IMR-90 (cell line): Measurements from ENCODE around the gene RHOXF2. TPM values are rescaled to one million over a fixed set of nuclear protein-coding genes. Genes with fewer than 3 reads are reported as not detected.

Experiments
- ATAC-seq: fragments of 200-7000 bp; cut with Tn5 transposase; 2 replicates; pipeline ENCODE4 v1.9.1; 2020; ENCODE audit warnings: low read depth, mild to moderate bottlenecking, moderate library complexity
- BruUV-seq: library from RNA; stranded (reverse); fragments of 400-500 nt; replicated peaks from 2 replicates; lab custom pipeline; 2021; lab: Mats Ljungman, UMichigan
- CTCF ChIA-PET: fragments of 300-600 bp; formaldehyde crosslinking; extraction: SDS; loops from one replicate; lab custom pipeline; 2021; ENCODE audit warnings: antibody characterized with exemption; lab: Yijun Ruan, JAX
- POLR2A ChIA-PET: fragments of 300-600 bp; sonication (Branson Sonifier 250); formaldehyde crosslinking; loops from one replicate; lab custom pipeline; 2022; ENCODE audit warnings: antibody characterized with exemption; ENCODE audit not compliant: unreplicated experiment; lab: Charles Lee
- DNase-seq: peaks from one replicate; pipeline ENCODE4 v3.0.0; 2013
- H2AFZ ChIP-seq: replicated peaks from 2 replicates; pipeline ENCODE3; 2013; ENCODE audit warnings: low read length, mild to moderate bottlenecking; ENCODE audit not compliant: poor library complexity
- H2AK5ac ChIP-seq: 2 replicates; pipeline ENCODE4 v1.6.1; 2013; ENCODE audit warnings: low read depth, low read length, inconsistent platforms
- H2AK9ac ChIP-seq: replicated peaks from 2 replicates; pipeline ENCODE3; 2013; ENCODE audit warnings: mild to moderate bottlenecking, low read depth, low read length, moderate library complexity; ENCODE audit not compliant: poor library complexity
- H2BK120ac ChIP-seq: 2 replicates; pipeline ENCODE4 v1.6.1; 2013; ENCODE audit warnings: low read depth, low read length, inconsistent platforms
- H2BK15ac ChIP-seq: 3 replicates; pipeline ENCODE4 v1.6.1; 2013; ENCODE audit warnings: low read depth, low read length, inconsistent platforms
- H2BK20ac ChIP-seq: 2 replicates; pipeline ENCODE4 v1.6.1; 2013; ENCODE audit warnings: low read depth, mild to moderate bottlenecking, inconsistent platforms, low read length, moderate library complexity
- H2BK5ac ChIP-seq: 2 replicates; pipeline ENCODE4 v1.6.1; 2013; ENCODE audit warnings: mild to moderate bottlenecking, low read depth, low read length, inconsistent platforms; ENCODE audit not compliant: poor library complexity, severe bottlenecking
- H3K14ac ChIP-seq: replicated peaks from 2 replicates; pipeline ENCODE4 v1.6.1; 2013; ENCODE audit warnings: low read depth, low read length, inconsistent platforms
- H3K18ac ChIP-seq: 2 replicates; pipeline ENCODE4 v1.6.1; 2013; ENCODE audit warnings: low read depth, low read length, control low read depth
- H3K23ac ChIP-seq: 2 replicates; pipeline ENCODE4 v1.6.1; 2013; ENCODE audit warnings: low read depth, low read length, inconsistent platforms
- H3K27ac ChIP-seq: 2 replicates; pipeline ENCODE4 v1.5.1; 2013; ENCODE audit warnings: mild to moderate bottlenecking, control low read depth, low read length; ENCODE audit not compliant: insufficient read depth
- H3K27me3 ChIP-seq: 2 replicates; pipeline ENCODE4 v1.6.1; 2013; ENCODE audit warnings: low read length; ENCODE audit not compliant: control insufficient read depth, insufficient read depth
- H3K36me3 ChIP-seq: 2 replicates; pipeline ENCODE4 v1.6.1; 2013; ENCODE audit warnings: low read length, mixed read lengths; ENCODE audit not compliant: control insufficient read depth, insufficient read depth
- H3K4ac ChIP-seq: 2 replicates; pipeline ENCODE4 v1.6.1; 2013; ENCODE audit warnings: low read depth, low read length, inconsistent platforms
- H3K4me1 ChIP-seq: 2 replicates; pipeline ENCODE4 v1.6.1; 2013; ENCODE audit warnings: low read length, mixed read lengths; ENCODE audit not compliant: control insufficient read depth, insufficient read depth
- H3K4me2 ChIP-seq: 2 replicates; pipeline ENCODE4 v1.6.1; 2013; ENCODE audit warnings: low read depth, mild to moderate bottlenecking, control low read depth, low read length, moderate library complexity
- H3K4me3 ChIP-seq: 2 replicates; pipeline ENCODE4 v1.5.1; 2013; ENCODE audit warnings: low read depth, mild to moderate bottlenecking, control low read depth, low read length, moderate library complexity; ENCODE audit not compliant: insufficient read depth
- H3K56ac ChIP-seq: 2 replicates; pipeline ENCODE4 v1.6.1; 2013; ENCODE audit warnings: low read length, inconsistent platforms; ENCODE audit not compliant: insufficient read depth; ENCODE audit errors: extremely low read depth
- H3K79me1 ChIP-seq, 2 experiments: 2 replicates each; pipeline ENCODE4 v1.6.1; 2013; ENCODE audit warnings: low read length in 2 of 2, inconsistent platforms in 1 of 2, low read depth in 1 of 2
- H3K9ac ChIP-seq: 2 replicates; pipeline ENCODE4 v1.6.1; 2013; ENCODE audit warnings: low read depth, low read length, control low read depth
- H3K9me1 ChIP-seq: 2 replicates; pipeline ENCODE4 v1.6.1; 2013; ENCODE audit warnings: low read length, inconsistent platforms; ENCODE audit not compliant: insufficient read depth
- H3K9me3 ChIP-seq: 2 replicates; pipeline ENCODE4 v1.6.1; 2013; ENCODE audit warnings: low read length; ENCODE audit not compliant: control insufficient read depth, insufficient read depth
- H4K20me1 ChIP-seq: 2 replicates; pipeline ENCODE4 v1.6.1; 2013; ENCODE audit warnings: low read length, inconsistent platforms; ENCODE audit not compliant: insufficient read depth
- H4K5ac ChIP-seq: 2 replicates; pipeline ENCODE4 v1.6.1; 2013; ENCODE audit warnings: mild to moderate bottlenecking, low read depth, low read length, control low read depth
- H4K8ac ChIP-seq, 2 experiments: 2 replicates each; pipeline ENCODE4 v1.6.1; 2013; ENCODE audit warnings: low read depth in 2 of 2, low read length in 2 of 2, control low read depth in 1 of 2, inconsistent platforms in 1 of 2
- H4K91ac ChIP-seq: 2 replicates; pipeline ENCODE4 v1.6.1; 2013; ENCODE audit warnings: low read depth, low read length, inconsistent platforms; ENCODE audit not compliant: insufficient read depth
- BHLHE40 ChIP-seq: fragments of 150-350 bp; IDR thresholded peaks from 2 replicates; pipeline ENCODE4 v1.6.1; 2016; ENCODE audit warnings: mild to moderate bottlenecking, low read depth, low read length
- CEBPB ChIP-seq: IDR thresholded peaks from 2 replicates; pipeline ENCODE4 v1.6.1; 2012; ENCODE audit warnings: low read depth, low read length, improper control_type of control experiment
- CHD1 ChIP-seq: IDR thresholded peaks from 2 replicates; pipeline ENCODE4 v1.6.1; 2012; ENCODE audit warnings: low read depth, low read length, improper control_type of control experiment
- FOS ChIP-seq: fragments of 150-350 bp; IDR thresholded peaks from 2 replicates; pipeline ENCODE4 v1.6.1; 2016; ENCODE audit warnings: low read depth, low read length
- MAFK ChIP-seq: IDR thresholded peaks from 2 replicates; pipeline ENCODE4 v1.6.1; 2012; ENCODE audit warnings: low read depth, low read length, improper control_type of control experiment
- MAZ ChIP-seq: IDR thresholded peaks from 2 replicates; pipeline ENCODE4 v1.6.1; 2012; ENCODE audit warnings: low read depth, mild to moderate bottlenecking, low read length, improper control_type of control experiment, moderate library complexity, borderline replicate concordance
- RAD21 ChIP-seq: IDR thresholded peaks from 2 replicates; pipeline ENCODE4 v1.6.1; 2012; ENCODE audit warnings: low read length, improper control_type of control experiment
- RFX5 ChIP-seq: IDR thresholded peaks from 2 replicates; pipeline ENCODE4 v1.8.0; 2012; ENCODE audit warnings: low read depth, mild to moderate bottlenecking, low read length, moderate library complexity
- SMC3 ChIP-seq: fragments of 150-350 bp; IDR thresholded peaks from 2 replicates; pipeline ENCODE4 v1.6.1; 2016; ENCODE audit warnings: low read depth, mild to moderate bottlenecking, antibody characterized with exemption, low read length, moderate library complexity
- WGBS, 2 experiments: methylation state at CpG; one replicate each; pipeline versions ENCODE4 v1.1.5 to v1.1.7; 2013; ENCODE audit warnings: missing lambda C conversion rate in 2 of 2; ENCODE audit not compliant: insufficient read length in 1 of 2; ENCODE audit errors: extremely low coverage in 2 of 2; 5-methylcytosine and 5-hydroxymethylcytosine counted together
- dilution Hi-C: fragments of 300-500 bp; cut with HindIII; formaldehyde crosslinking; loops from one replicate; pipeline ENCODE4 v1.14.3; 2018; ENCODE audit warnings: low sequenced_read_pairs; ENCODE audit not compliant: unreplicated experiment
- in situ Hi-C: fragments of 300-500 bp; cut with MboI; formaldehyde crosslinking; loops from 3 replicates; pipeline ENCODE4 v1.14.3; 2019; ENCODE audit warnings: low sequenced_read_pairs, inconsistent platforms, mixed read lengths
- intact Hi-C: fragments of 100-400 bp; cut with micrococcal nuclease; formaldehyde crosslinking; loops from 2 replicates; pipeline ENCODE4 v1.10.0; 2022
- polyA plus RNA-seq, 3 experiments: library from polyadenylated mRNA; depleted of rRNA; stranded (reverse); fragments of >200 nt; gene quantifications; 2 replicates each; pipeline ENCODE4 v1.2.3, GENCODE V29; 2012; ENCODE audit warnings: low replicate concordance in 1 of 3
- total RNA-seq: library from RNA; depleted of rRNA; stranded (reverse); fragments of >200 nt; gene quantifications from 2 replicates; pipeline ENCODE4 v1.2.3, GENCODE V29; 2012
- TF ChIP-seq, protein P1 (sequence below): fragments of 150-350 bp; IDR thresholded peaks from 2 replicates; pipeline ENCODE4 v1.6.1; 2016; ENCODE audit warnings: low read depth, mild to moderate bottlenecking, low read length, moderate library complexity, borderline replicate concordance

RHOXF2 gene
- total and polyA plus RNA-seq, 2 of the 4 experiments (the other 2 are of a cell fraction), result not detected

DNA sequence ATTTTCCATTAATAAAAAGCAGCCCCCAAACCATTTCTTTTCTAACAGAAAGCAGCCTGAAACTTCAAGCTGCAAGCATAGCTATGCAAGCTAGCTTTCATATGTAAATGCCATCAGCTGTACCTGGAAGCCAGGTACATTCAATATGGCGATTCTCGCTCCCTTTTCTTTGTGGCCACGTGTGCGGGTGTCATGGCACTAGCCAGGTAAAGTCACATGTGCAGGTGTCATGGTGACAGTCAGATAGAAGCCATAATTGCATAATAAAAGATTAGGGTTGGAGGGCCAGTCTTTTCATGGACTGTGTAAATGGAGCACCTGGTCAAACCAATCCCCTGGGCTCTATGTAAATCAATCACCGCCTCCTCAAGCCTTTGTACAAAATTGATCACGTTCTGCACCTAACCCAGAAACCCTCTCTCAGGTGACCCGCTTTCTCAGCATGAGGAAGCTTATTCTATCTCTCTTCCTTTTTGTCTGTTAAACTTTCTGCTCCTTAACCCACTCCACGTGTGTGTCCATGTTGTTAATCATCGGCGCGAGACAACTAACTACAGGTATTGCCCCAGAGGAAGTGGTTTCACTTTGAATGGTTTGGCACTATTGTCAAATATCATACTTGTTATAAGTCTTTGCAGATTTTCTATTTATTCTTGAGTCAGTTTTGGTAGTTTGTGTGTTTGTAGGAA is 18.0 kb upstream of the RHOXF2 start:
- Histone ChIP-seq H3K23ac (no peak overlapping the region), H3K56ac (no peak overlapping the region), H4K5ac (no peak overlapping the region), H3K4ac (no peak overlapping the region), H3K9ac (no peak overlapping the region), H3K9me3 (no peaks in the 10 kb centered on the region), H2BK20ac (no peak overlapping the region), H3K27ac (no peak overlapping the region), H3K79me1 (no peaks in the 10 kb centered on the region), H2AFZ (no peak overlapping the region), H3K9me1 (no peaks in the 10 kb centered on the region), H3K4me3 (no peak overlapping the region), H3K18ac (no peak overlapping the region), H3K4me1 (no peaks in the 10 kb centered on the region), H2BK5ac (no peak overlapping the region), H3K14ac (no peak overlapping the region), H4K8ac (no peak overlapping the region), H2BK120ac (no peak overlapping the region), H4K91ac (no peak overlapping the region), H2AK5ac (no peak overlapping the region), H4K20me1 (no peaks in the 10 kb centered on the region), H3K27me3 (peaks cover 2% of the 10 kb centered on the region), H3K36me3 (no peaks in the 10 kb centered on the region), H2AK9ac (no peak overlapping the region), H2BK15ac (no peak overlapping the region), H3K4me2 (no peak overlapping the region)
- in situ Hi-C loops (loop anchor here (25.0 kb wide), 1 partner anchor 178 kb away; no protein-coding TSS in a partner anchor), dilution Hi-C loops (no loop called here), intact Hi-C loops (no loop called here)
- no TSS peak for BruUV-seq
- WGBS, 2 experiments, result 60% methylated on average over 1 of the region's 11 CpGs; no CpG with 5 or more reads in 1 of the 2 experiments
- CTCF ChIA-PET, result no interaction called here
- ATAC-seq (no peak), DNase-seq (no peak)
- TF ChIP-seq MAZ, result no peak
- no peak for TF ChIP-seq SMC3
- no peak for TF ChIP-seq RFX5
- no peak for TF ChIP-seq MAFK
- TF ChIP-seq RAD21, result no peak
- TF ChIP-seq BHLHE40, result no peak
- TF ChIP-seq CEBPB, result no peak
- no peak for TF ChIP-seq CHD1
- TF ChIP-seq FOS, result no peak
- TF ChIP-seq, protein P1, sequence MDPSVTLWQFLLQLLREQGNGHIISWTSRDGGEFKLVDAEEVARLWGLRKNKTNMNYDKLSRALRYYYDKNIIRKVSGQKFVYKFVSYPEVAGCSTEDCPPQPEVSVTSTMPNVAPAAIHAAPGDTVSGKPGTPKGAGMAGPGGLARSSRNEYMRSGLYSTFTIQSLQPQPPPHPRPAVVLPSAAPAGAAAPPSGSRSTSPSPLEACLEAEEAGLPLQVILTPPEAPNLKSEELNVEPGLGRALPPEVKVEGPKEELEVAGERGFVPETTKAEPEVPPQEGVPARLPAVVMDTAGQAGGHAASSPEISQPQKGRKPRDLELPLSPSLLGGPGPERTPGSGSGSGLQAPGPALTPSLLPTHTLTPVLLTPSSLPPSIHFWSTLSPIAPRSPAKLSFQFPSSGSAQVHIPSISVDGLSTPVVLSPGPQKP, result no peak
- POLR2A ChIA-PET, result no interaction called here
